ENCODE results near the gene PACSIN1. TPM values are rescaled to one million over a fixed set of nuclear protein-coding genes. Genes with fewer than 3 reads are reported as not detected.

PACSIN1 gene
- total RNA-seq, 1 donor from 2014 or later: not detected

- H3K4me3 ChIP-seq: no peak overlapping the region
- DNase-seq (no peak), ATAC-seq (no peak)
- no peaks in the 10 kb centered on the region for H3K36me3 ChIP-seq
- no peak overlapping the region for H3K27ac ChIP-seq
- H3K4me1 ChIP-seq: no peaks in the 10 kb centered on the region
- no peaks in the 10 kb centered on the region for H3K27me3 ChIP-seq (ENCODE audit: low read depth)
- no peak for TF ChIP-seq CTCF (IDR thresholded peaks at IDR 0.05)
- intact Hi-C loops (cut with DNase I): no loop called here
- H3K9me3 ChIP-seq: no peaks in the 10 kb centered on the region
Observed at GRCh38 chr6:34536251-34536958, 70.5 kb downstream of the PACSIN1 start.

GRCh38 chr6:34536959-34537848, 71.3 kb downstream of the PACSIN1 start:
- no peaks in the 10 kb centered on the region for H3K27me3 ChIP-seq (ENCODE audit: low read depth)
- DNase-seq (no peak), ATAC-seq (no peak)
- H3K9me3 ChIP-seq: no peaks in the 10 kb centered on the region
- H3K36me3 ChIP-seq: no peaks in the 10 kb centered on the region
- intact Hi-C loops (cut with DNase I): no loop called here
- no peak for TF ChIP-seq CTCF (IDR thresholded peaks at IDR 0.05)
- no peak overlapping the region for H3K4me3 ChIP-seq
- H3K4me1 ChIP-seq: no peaks in the 10 kb centered on the region
- no peak overlapping the region for H3K27ac ChIP-seq

- no peaks in the 10 kb centered on the region for H3K4me1 ChIP-seq
- H3K4me3 ChIP-seq: no peak overlapping the region
- TF ChIP-seq CTCF (IDR thresholded peaks at IDR 0.05): no peak
- no peaks in the 10 kb centered on the region for H3K27me3 ChIP-seq (ENCODE audit: low read depth)
- no peak overlapping the region for H3K27ac ChIP-seq
- H3K9me3 ChIP-seq: no peaks in the 10 kb centered on the region
- no peak for ATAC-seq
- intact Hi-C loops (cut with DNase I): no loop called here
- H3K36me3 ChIP-seq: no peaks in the 10 kb centered on the region
- DNase-seq: no peak
Observed at GRCh38 chr6:34537922-34538550, 72.2 kb downstream of the PACSIN1 start.

GRCh38 chr6:34538581-34538980, 72.7 kb downstream of the PACSIN1 start:
- no peak for ATAC-seq

More at GRCh38 chr6:34538581-34538980, 72.7 kb downstream of the PACSIN1 start:
- intact Hi-C loops (cut with DNase I): no loop called here
- Histone ChIP-seq H3K36me3 (no peaks in the 10 kb centered on the region), H3K4me1 (no peaks in the 10 kb centered on the region), H3K4me3 (no peak overlapping the region), H3K9me3 (no peaks in the 10 kb centered on the region), H3K27ac (no peak overlapping the region), H3K27me3 (ENCODE audit: low read depth) (no peaks in the 10 kb centered on the region)
- DNase-seq: no peak
- no peak for TF ChIP-seq CTCF (IDR thresholded peaks at IDR 0.05)

Data from lower lobe of right lung (tissue), 2 donors.